Thyroid gland (tissue), 4 donors: ENCODE measurements around the gene ADAMTSL1. TPM values are rescaled to one million over a fixed set of nuclear protein-coding genes. Genes with fewer than 3 reads are reported as not detected.

ENCODE experiments used
- DNase-seq, 2 donors: peaks; one replicate each; pipeline ENCODE4 v3.0.0-alpha.2; 2019
- H3K27ac ChIP-seq, 3 donors: fragments of 200-600 bp; sonication (generic); 1 replicate in 2 of 3; 2 replicates in 1 of 3; pipeline ENCODE4 v1.5.1; 2016 to 2019; ENCODE audit warnings: mild to moderate bottlenecking in 1 of 3, moderate library complexity in 1 of 3
- H3K27me3 ChIP-seq: fragments of 200-600 bp; sonication (generic); one replicate; pipeline ENCODE4 v1.5.1; 2019
- H3K36me3 ChIP-seq, 2 donors: fragments of 200-600 bp; sonication (generic); one replicate each; pipeline ENCODE4 v1.5.1; 2016 to 2019
- H3K4me1 ChIP-seq, 2 donors: fragments of 200-600 bp; sonication (generic); one replicate each; pipeline ENCODE4 v1.5.1; 2017 to 2019
- H3K4me3 ChIP-seq, 3 donors: fragments of 200-600 bp; sonication (generic); replicated peaks in 1 of 3; 1 replicate in 2 of 3; 2 replicates in 1 of 3; pipeline ENCODE4 v1.5.1; 2016; ENCODE audit warnings: mild to moderate bottlenecking in 1 of 3
- H3K9me3 ChIP-seq: fragments of 200-600 bp; sonication (generic); one replicate; pipeline ENCODE4 v1.5.1; 2017
- CTCF ChIP-seq, 6 experiments: fragments of 200-600 bp in 3 of 6; fragments of 450-650 bp in 3 of 6; sonication (generic) in 3 of 6; IDR thresholded peaks; one replicate each; pipeline ENCODE4 v1.5.1; 2016 to 2019; ENCODE audit warnings: antibody characterized with exemption in 6 of 6, mild to moderate bottlenecking in 2 of 6, inconsistent platforms in 1 of 6, moderate library complexity in 1 of 6
- POLR2A ChIP-seq, 2 donors: fragments of 450-650 bp; IDR thresholded peaks; one replicate each; pipeline ENCODE4 v1.6.1; 2017; ENCODE audit warnings: antibody characterized with exemption in 2 of 2, mild to moderate bottlenecking in 2 of 2, moderate library complexity in 1 of 2
- WGBS, 2 donors: methylation state at CpG; one replicate each; pipeline ENCODE4 v1.1.5; 2017; 5-methylcytosine and 5-hydroxymethylcytosine counted together
- intact Hi-C: fragments of 100-400 bp; cut with DNase I; formaldehyde crosslinking; loops from one replicate; pipeline ENCODE4 v1.15.1; 2023
- total RNA-seq, 4 donors: library from RNA; depleted of rRNA; stranded (reverse); fragments of >200 nt; gene quantifications; one replicate each; pipeline ENCODE4 v1.2.3, GENCODE V29; 2016

Gene ADAMTSL1
- total RNA-seq, 4 donors from 2014 or later: 1.6 to 9.0 (median 4.8) TPM

DNA sequence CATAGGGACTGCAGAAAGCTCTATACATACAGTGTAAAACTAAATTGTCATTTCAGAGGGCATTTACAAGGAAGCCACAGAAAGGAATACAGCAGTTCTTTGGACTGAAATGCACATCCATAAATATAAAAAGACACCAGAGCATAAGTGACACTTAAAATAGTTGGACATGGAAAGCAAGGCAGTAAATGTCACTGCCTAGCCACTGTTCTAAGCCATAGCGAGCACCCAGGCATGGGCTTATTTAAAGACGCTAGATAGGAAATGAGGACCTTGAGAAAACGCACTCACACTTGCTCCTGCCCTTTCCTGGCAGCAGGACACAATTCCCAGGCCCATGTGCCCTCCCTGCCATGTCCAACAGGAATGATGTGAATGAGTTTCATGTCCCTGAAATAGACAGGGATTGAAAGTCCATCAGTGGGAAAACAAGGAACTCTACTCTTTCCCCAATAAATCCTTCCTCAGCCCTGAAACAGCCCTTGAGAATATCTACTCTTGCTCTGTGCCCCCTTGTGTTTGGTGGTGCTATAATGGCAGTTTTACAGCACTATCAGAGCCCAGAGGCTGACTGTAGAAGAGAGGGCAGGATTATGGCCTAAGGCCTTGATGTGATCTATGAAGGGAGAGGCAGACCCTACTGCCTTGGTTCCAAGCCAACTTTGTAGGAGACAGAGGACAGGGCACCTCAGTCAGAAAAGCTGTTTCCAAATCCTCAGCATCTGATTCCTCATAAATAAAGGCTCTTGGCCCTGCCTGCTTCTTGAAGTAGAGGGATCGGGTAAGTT is 376.1 kb downstream of the ADAMTSL1 start:
- Histone ChIP-seq H3K9me3 (no peaks in the 10 kb centered on the region), H3K4me3 (no peak overlapping the region), H3K36me3 (no peaks in the 10 kb centered on the region), H3K27ac (no peak overlapping the region), H3K4me1 (no peaks in the 10 kb centered on the region), H3K27me3 (no peaks in the 10 kb centered on the region)
- intact Hi-C loops: no loop called here
- WGBS, 2 donors: 84 to 86% methylated on average over 4 of the region's 4 CpGs
- TF ChIP-seq CTCF (IDR thresholded peaks at IDR 0.05): no peak
- DNase-seq: no peak

GRCh38 chr9:18851069-18851795 is 377.3 kb downstream of the ADAMTSL1 start:
- Histone ChIP-seq H3K36me3 (no peaks in the 10 kb centered on the region), H3K27ac (no peak overlapping the region), H3K4me3 (no peak overlapping the region), H3K27me3 (no peaks in the 10 kb centered on the region), H3K9me3 (no peaks in the 10 kb centered on the region), H3K4me1 (no peaks in the 10 kb centered on the region)
- DNase-seq: no peak
- intact Hi-C loops: no loop called here
- TF ChIP-seq POLR2A (IDR thresholded peaks at IDR 0.05): no peak
- no peak for TF ChIP-seq CTCF (IDR thresholded peaks at IDR 0.05)
- 82 to 86% methylated on average over 4 to 5 of the region's 5 CpGs for WGBS, 2 donors

GRCh38 chr9:18855656-18856055 is 381.7 kb downstream of the ADAMTSL1 start:
- no peak for TF ChIP-seq POLR2A (IDR thresholded peaks at IDR 0.05)
- no peak for TF ChIP-seq CTCF (IDR thresholded peaks at IDR 0.05)

DNA sequence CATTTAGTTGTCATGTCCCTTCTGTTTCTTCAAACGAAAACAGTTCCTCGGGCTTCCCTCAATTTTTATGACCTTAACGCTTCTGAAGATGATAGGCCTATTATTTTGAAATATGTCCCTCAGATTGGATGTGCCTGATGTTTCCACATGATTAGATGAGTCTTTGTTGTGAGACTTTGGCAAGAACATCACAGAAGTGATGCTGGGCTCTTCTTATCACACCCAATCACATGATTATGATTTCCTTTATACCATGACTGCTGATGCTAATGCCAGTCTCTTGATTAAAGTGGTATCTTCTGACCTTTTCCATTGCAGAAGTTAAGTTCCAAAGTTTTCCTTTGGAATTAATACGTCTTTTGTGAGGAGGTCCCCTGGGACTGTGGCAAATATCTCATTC is 383.4 kb downstream of the ADAMTSL1 start:
- no peak overlapping the region for H3K4me3 ChIP-seq
- H3K27me3 ChIP-seq: no peaks in the 10 kb centered on the region
- intact Hi-C loops: no loop called here
- H3K9me3 ChIP-seq: no peaks in the 10 kb centered on the region
- H3K4me1 ChIP-seq: peaks cover 0 to 10% of the 10 kb centered on the region in 2 donors
- TF ChIP-seq POLR2A (IDR thresholded peaks at IDR 0.05): no peak
- TF ChIP-seq CTCF (IDR thresholded peaks at IDR 0.05): no peak
- no peak overlapping the region for H3K27ac ChIP-seq
- 73 to 87% methylated on average over 4 of the region's 4 CpGs for WGBS, 2 donors
- no peaks in the 10 kb centered on the region for H3K36me3 ChIP-seq
- no peak for DNase-seq

More at GRCh38 chr9:18855656-18856055, 381.7 kb downstream of the ADAMTSL1 start:
- H3K27ac ChIP-seq: no peak overlapping the region
- H3K4me3 ChIP-seq: no peak overlapping the region
- intact Hi-C loops: no loop called here
- no peaks in the 10 kb centered on the region for H3K9me3 ChIP-seq
- no peak for DNase-seq
- H3K36me3 ChIP-seq: no peaks in the 10 kb centered on the region
- 46 to 53% methylated on average over 2 of the region's 2 CpGs for WGBS, 2 donors
- no peaks in the 10 kb centered on the region for H3K27me3 ChIP-seq
- H3K4me1 ChIP-seq: no peaks in the 10 kb centered on the region

DNA sequence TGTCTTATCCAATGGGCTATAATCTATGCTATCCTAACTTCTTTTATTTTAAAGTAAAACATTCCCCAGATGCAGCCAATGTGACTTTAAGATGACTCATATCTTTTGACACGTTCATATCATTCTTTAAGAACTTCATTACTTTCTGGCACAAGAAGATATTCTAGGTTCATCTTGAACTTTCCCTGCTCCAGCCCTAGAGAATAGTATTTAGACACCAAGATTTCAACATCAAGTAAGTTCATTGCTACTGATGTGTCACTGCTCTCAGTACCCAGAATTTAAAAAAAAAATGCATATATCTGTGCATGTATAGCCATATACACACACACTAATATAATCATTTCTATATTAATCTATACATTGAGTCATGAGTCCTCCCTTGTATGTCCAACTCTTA is 383.8 kb downstream of the ADAMTSL1 start:
- Histone ChIP-seq H3K27ac (no peak overlapping the region), H3K4me1 (peaks cover 0 to 10% of the 10 kb centered on the region in 2 donors)
- 67 to 70% methylated on average over 1 of the region's 1 CpG for WGBS, 2 donors

More for the DNA sequence above, 383.8 kb downstream of the ADAMTSL1 start:
- H3K4me3 ChIP-seq: no peak overlapping the region
- intact Hi-C loops: no loop called here
- H3K9me3 ChIP-seq: no peaks in the 10 kb centered on the region
- no peaks in the 10 kb centered on the region for H3K36me3 ChIP-seq
- TF ChIP-seq CTCF (IDR thresholded peaks at IDR 0.05) (no peak), POLR2A (IDR thresholded peaks at IDR 0.05) (no peak)
- DNase-seq: no peak
- no peaks in the 10 kb centered on the region for H3K27me3 ChIP-seq
